Measurements from ENCODE around the gene MGMT. TPM values are rescaled to one million over a fixed set of nuclear protein-coding genes. Genes with fewer than 3 reads are reported as not detected.

Gene MGMT
- total and polyA plus RNA-seq, 9 of the 15 experiments (the other 6 are each of a cell fraction or from before 2014, with no cell fraction given), result 0.03 to 0.29 (median 0.11) TPM; not detected in 4

GRCh38 chr10:129518793-129519192, 51.8 kb downstream of the MGMT start (continued):
- no peak for TF ChIP-seq EZH2 (IDR thresholded peaks at IDR 0.05; ENCODE audit: borderline replicate concordance, low read depth, low read length)
- TF ChIP-seq ZNF76 (CRISPR knock-in tag; IDR thresholded peaks at IDR 0.05; ENCODE audit: borderline replicate concordance), result no peak
- no peak for TF ChIP-seq PREB (CRISPR knock-in tag; IDR thresholded peaks at IDR 0.05)
- TF ChIP-seq SIRT6 (IDR thresholded peaks at IDR 0.05; ENCODE audit: low read depth, low read length), result no peak

GRCh38 chr10:129520440-129521080, 53.5 kb downstream of the MGMT start:
- ATAC-seq, result no peak
- no peak overlapping the region for H2AFZ ChIP-seq (ENCODE audit: low read depth, low read length)
- no peak overlapping the region for H3K9ac ChIP-seq (ENCODE audit: insufficient read depth in 1 of 2, low read depth in 2 of 2, low read length in 2 of 2)
- H3K4me3 ChIP-seq, result no peak overlapping the region
- no peak for FAIRE-seq
- H3K4me2 ChIP-seq (ENCODE audit: insufficient read depth, low read length), result no peak overlapping the region
- no peak for DNase-seq (ENCODE audit: extremely low read depth in 1 of 4, low spot score in 3 of 4)
- BruUV-seq (replicated peaks), result no TSS peak
- no peaks in the 10 kb centered on the region for H4K20me1 ChIP-seq (replicated peaks; ENCODE audit: control insufficient read depth, insufficient read depth, low read length)
- POLR2A ChIA-PET, result no interaction called here
- no peak overlapping the region for H3K27ac ChIP-seq (ENCODE audit: extremely low read depth, low read depth, low read length)
- no peaks in the 10 kb centered on the region for H3K36me3 ChIP-seq (ENCODE audit: control insufficient read depth, insufficient read depth, low read length)
- in situ Hi-C loops (cut with MboI) (no loop called here), intact Hi-C loops (cut with micrococcal nuclease) (no loop called here)
- no peaks in the 10 kb centered on the region for H3K79me2 ChIP-seq (ENCODE audit: control insufficient read depth, insufficient read depth, low read length)
- no peaks in the 10 kb centered on the region for H3K9me3 ChIP-seq (replicated peaks; ENCODE audit: control insufficient read depth, insufficient read depth, low read depth, low read length)
- peaks cover 0 to 10% of the 10 kb centered on the region in 2 experiments; a peak in 1 of 5 replicates for H3K27me3 ChIP-seq (ENCODE audit: control insufficient read depth in 2 of 2, insufficient read depth in 2 of 2, low read length in 2 of 2)
- CTCF ChIA-PET (ENCODE audit: low intra/inter-chr PET ratio), result no interaction called here
- no peaks in the 10 kb centered on the region for H3K4me1 ChIP-seq (replicated peaks in 1 of 2; ENCODE audit: control insufficient read depth in 2 of 2, insufficient read depth in 2 of 2, low read length in 2 of 2)
- H3K9me1 ChIP-seq (ENCODE audit: control insufficient read depth, insufficient read depth, low read length), result no peaks in the 10 kb centered on the region
- 4% methylated on average over 12 of the region's 26 CpGs for WGBS (ENCODE audit: insufficient coverage, low coverage, missing lambda C conversion rate)
- no peak for TF ChIP-seq CLOCK (CRISPR knock-in tag; IDR thresholded peaks at IDR 0.05; ENCODE audit: borderline replicate concordance)
- TF ChIP-seq ZNF12 (CRISPR knock-in tag; IDR thresholded peaks at IDR 0.05), result no peak
- no peak for TF ChIP-seq PCBP2 (IDR thresholded peaks at IDR 0.05; ENCODE audit: low read depth, low read length, poor library complexity, severe bottlenecking)
- TF ChIP-seq NFRKB (IDR thresholded peaks at IDR 0.05; ENCODE audit: low read depth), result no peak
- TF ChIP-seq GATA2 (CRISPR knock-in tag; IDR thresholded peaks at IDR 0.05), result no peak
- no peak for TF ChIP-seq SIN3B (IDR thresholded peaks at IDR 0.05; ENCODE audit: low read depth)
- TF ChIP-seq CREM (IDR thresholded peaks at IDR 0.05; ENCODE audit: low read depth), result no peak
- TF ChIP-seq PHB (CRISPR knock-in tag; IDR thresholded peaks at IDR 0.05), result no peak
- no peak for TF ChIP-seq ZNF398 (CRISPR knock-in tag; IDR thresholded peaks at IDR 0.05)
- no peak for TF ChIP-seq CGGBP1 (CRISPR knock-in tag; IDR thresholded peaks at IDR 0.05)
- no peak for TF ChIP-seq POLR2AphosphoS5 (IDR thresholded peaks at IDR 0.05; ENCODE audit: control insufficient read depth, insufficient read depth, low read depth, low read length)
- no peak for TF ChIP-seq CCAR2 (IDR thresholded peaks at IDR 0.05; ENCODE audit: low read depth, low read length)

All from K562 (cell line).